Activated naive CD8-positive, alpha-beta T cell treated with anti-CD3 and anti-CD28 coated beads, Interleukin-2, amount 50 U/mL, for 24 hours (primary cell): ENCODE results near the gene PI4KA.
"Not testable (repeated sequence)": the region's sequence is repeated elsewhere in the genome, so short reads cannot be mapped to it uniquely, and the experiment has no call there.

Source experiments
- ATAC-seq: fragments of 150-1000 bp; cut with Tn5 transposase; one replicate; pipeline ENCODE4 v1.10.0; 2021
- DNase-seq: peaks from one replicate; pipeline ENCODE4 v3.0.0; 2021
- H3K27ac Mint-ChIP-seq: one replicate; pipeline ENCODE4 v1.8.0; 2021; ENCODE audit warnings: mild to moderate bottlenecking, mixed read lengths
- H3K27me3 Mint-ChIP-seq: one replicate; pipeline ENCODE4 v1.8.0; 2021; ENCODE audit warnings: mixed read lengths
- H3K36me3 Mint-ChIP-seq: one replicate; pipeline ENCODE4 v1.8.0; 2021; ENCODE audit warnings: low read depth, mixed read lengths
- H3K4me1 Mint-ChIP-seq: one replicate; pipeline ENCODE4 v1.8.0; 2021; ENCODE audit warnings: mixed read lengths
- H3K4me3 Mint-ChIP-seq: one replicate; pipeline ENCODE4 v1.8.0; 2021; ENCODE audit warnings: mild to moderate bottlenecking, moderate library complexity, mixed read lengths
- H3K9me3 Mint-ChIP-seq: one replicate; pipeline ENCODE4 v1.8.0; 2021; ENCODE audit warnings: mixed read lengths

PI4KA gene

DNA sequence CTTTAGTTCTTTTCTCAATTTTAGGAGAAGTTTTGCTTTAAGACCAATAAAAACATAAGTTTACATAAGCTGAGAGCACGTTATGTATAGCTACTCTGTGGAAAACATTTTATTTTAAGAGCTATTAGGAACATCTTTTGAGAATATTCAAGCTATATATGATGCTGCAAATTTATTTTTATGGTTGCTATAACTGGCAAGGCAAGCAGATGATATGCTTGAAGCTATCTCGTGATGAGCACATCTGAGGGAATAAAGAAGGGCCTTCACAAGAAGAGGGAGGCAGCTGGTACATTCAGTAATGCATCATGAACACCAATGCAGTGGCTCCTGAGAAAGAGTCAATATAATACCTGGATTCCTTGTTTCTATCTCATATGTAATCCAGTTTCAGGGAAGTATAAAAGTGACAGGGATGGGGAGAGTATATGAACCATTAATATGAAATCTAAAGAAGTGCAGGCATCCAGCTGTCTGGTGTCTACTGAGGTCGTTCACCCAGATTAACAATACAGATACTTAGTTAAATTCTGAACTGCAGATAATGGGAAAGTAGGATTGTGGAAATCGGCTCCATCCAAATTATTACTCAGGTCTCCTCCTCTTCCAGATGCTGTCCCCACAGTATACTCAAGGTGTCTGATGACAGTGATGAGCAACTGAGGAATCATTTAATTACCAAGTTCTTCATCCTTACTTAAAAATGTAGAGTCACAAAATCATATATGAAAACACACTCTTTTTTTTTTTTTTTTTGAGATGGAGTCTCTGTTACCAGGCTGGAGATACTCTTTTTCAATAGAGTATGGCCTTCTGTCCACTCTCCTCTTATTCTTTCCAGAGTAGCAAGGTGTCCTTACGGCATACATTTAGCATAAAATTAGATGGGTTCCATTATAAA lies 185.1 kb downstream of the PI4KA start:
- H3K4me3 Mint-ChIP-seq: no peak overlapping the region
- no peak for DNase-seq
- H3K4me1 Mint-ChIP-seq: no peaks in the 10 kb centered on the region
- no peaks in the 10 kb centered on the region for H3K9me3 Mint-ChIP-seq
- no peaks in the 10 kb centered on the region for H3K36me3 Mint-ChIP-seq
- peaks cover 33% of the 10 kb centered on the region for H3K27me3 Mint-ChIP-seq
- no peak overlapping the region for H3K27ac Mint-ChIP-seq
- ATAC-seq: no peak

GRCh38 chr22:20672732-20673131 lies 185.9 kb downstream of the PI4KA start:
- no peak overlapping the region for H3K27ac Mint-ChIP-seq
- peaks cover 29% of the 10 kb centered on the region for H3K27me3 Mint-ChIP-seq
- ATAC-seq (no peak), DNase-seq (no peak)
- H3K36me3 Mint-ChIP-seq: no peaks in the 10 kb centered on the region
- no peaks in the 10 kb centered on the region for H3K4me1 Mint-ChIP-seq
- H3K4me3 Mint-ChIP-seq: no peak overlapping the region
- no peaks in the 10 kb centered on the region for H3K9me3 Mint-ChIP-seq

DNA sequence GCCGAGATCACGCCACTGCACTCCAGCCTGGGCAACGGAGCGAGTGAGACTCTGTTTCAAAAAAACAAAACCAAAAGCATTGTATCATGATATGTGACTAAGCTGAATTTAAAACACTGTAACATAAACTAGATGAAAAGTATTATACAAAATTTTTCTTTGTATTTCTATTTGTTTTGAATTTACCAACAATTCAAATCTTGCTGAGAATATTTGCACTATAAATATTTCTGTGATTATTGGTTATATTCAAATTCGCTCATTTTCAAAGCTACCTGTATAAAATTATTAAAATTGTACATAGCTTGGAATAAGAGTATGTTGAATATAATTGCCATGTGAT lies 186.6 kb downstream of the PI4KA start:
- Mint-ChIP-seq H3K4me3 (no peak overlapping the region), H3K27me3 (peaks cover 26% of the 10 kb centered on the region), H3K9me3 (no peaks in the 10 kb centered on the region), H3K4me1 (no peaks in the 10 kb centered on the region), H3K27ac (no peak overlapping the region), H3K36me3 (no peaks in the 10 kb centered on the region)
- DNase-seq: no peak
- ATAC-seq: no peak

- ATAC-seq: no peak
- no peaks in the 10 kb centered on the region for H3K36me3 Mint-ChIP-seq
- no peak for DNase-seq
- H3K4me3 Mint-ChIP-seq: no peak overlapping the region
- H3K9me3 Mint-ChIP-seq: no peaks in the 10 kb centered on the region
- H3K27me3 Mint-ChIP-seq: peaks cover 27% of the 10 kb centered on the region
- no peak overlapping the region for H3K27ac Mint-ChIP-seq
- H3K4me1 Mint-ChIP-seq: no peaks in the 10 kb centered on the region
These were observed 187.1 kb downstream of the PI4KA start for GRCh38 chr22:20671409-20672081.

DNA sequence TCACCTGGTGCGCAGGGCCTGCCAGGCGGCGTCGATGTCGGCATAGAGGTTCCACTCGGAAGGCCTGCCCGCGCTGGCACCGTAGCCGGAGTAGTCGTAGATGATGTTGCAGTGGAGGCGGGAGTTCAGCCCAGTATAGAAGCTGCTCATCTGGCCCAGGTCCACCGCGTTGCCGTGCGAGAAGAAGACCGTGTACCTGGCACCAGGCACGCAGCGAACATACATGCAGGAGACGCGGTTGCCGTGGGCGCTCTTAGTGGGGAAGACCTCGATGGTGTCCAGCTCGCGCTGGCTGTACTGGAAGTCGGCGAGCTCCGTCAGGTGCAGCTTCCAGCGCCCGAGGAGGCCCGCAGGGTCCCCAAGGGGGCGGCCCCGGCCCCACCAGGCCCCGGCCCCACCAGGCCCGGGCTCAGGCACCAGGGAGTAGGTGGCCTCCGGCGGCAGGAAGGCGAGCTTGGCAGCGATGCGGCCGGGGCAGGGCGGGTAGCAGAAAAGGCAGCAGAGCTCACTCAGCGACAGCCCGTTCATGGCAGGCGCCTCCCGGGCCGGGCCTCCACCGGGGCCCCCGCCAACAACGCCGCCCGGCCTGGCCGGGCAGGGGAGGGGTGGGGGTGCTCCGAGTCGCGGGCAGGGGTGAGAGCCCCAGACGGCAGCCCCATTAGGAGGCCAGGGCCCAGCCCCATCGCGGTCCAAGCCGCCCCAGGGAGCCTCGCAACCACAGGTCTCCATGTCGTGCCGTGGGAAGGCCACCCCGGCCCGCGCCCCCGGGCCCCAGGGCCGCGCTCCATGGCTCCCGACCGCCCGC lies 188.0 kb downstream of the PI4KA start:
- DNase-seq, H3K4me1 Mint-ChIP-seq, H3K27ac Mint-ChIP-seq, H3K9me3 Mint-ChIP-seq, ATAC-seq, H3K36me3 Mint-ChIP-seq, H3K4me3 Mint-ChIP-seq: not testable (repeated sequence)
- peaks cover 25% of the 10 kb centered on the region for H3K27me3 Mint-ChIP-seq

GRCh38 chr22:20669884-20670283 lies 188.7 kb downstream of the PI4KA start:
- not testable (repeated sequence) for H3K4me3 Mint-ChIP-seq, H3K36me3 Mint-ChIP-seq, DNase-seq, H3K4me1 Mint-ChIP-seq, H3K27ac Mint-ChIP-seq, H3K9me3 Mint-ChIP-seq, ATAC-seq
- H3K27me3 Mint-ChIP-seq: peaks cover 20% of the 10 kb centered on the region

DNA sequence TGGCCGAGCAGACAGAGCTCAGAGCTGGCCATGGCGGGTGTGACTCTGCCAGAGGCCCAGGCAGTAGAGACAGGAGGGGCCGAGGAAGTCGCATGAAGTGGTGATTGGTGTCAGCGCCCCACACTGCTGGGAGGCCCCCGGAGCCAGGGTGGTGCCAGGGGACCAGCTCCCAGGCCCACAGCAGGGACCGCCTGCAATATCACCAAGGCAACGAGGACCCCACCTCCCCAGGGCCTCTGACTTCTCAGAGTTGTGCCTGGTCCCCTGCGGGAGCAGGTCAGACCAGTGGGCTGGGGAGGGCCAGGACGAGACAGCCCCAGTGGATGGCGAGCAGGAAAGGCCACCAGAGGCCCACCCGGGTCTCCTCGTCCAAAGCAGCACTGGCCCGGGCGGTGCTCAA lies 189.1 kb downstream of the PI4KA start:
- peaks cover 18% of the 10 kb centered on the region for H3K27me3 Mint-ChIP-seq
- H3K4me1 Mint-ChIP-seq, H3K4me3 Mint-ChIP-seq, H3K9me3 Mint-ChIP-seq, H3K36me3 Mint-ChIP-seq, ATAC-seq, H3K27ac Mint-ChIP-seq, DNase-seq: not testable (repeated sequence)

DNA sequence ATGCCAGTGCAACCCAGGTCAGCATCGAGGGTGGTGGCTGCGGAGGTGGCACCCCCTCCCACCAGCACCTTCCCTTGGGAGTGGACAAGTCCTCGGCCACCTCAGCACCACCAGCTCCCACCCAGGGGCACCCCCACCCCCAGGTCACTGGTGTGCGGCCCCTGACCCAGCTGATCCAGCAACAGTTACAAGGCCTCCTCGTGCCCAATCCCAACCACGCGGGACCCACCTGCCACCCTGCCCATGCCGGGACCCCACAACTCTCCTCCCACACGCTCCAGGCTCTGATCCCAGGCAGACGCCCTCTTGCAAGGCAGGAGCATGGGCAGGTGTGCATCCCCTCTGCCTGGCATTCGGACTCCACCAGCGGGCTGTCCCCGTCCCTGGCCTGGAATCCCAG lies 189.8 kb downstream of the PI4KA start:
- not testable (repeated sequence) for H3K9me3 Mint-ChIP-seq, H3K4me3 Mint-ChIP-seq, DNase-seq, H3K4me1 Mint-ChIP-seq, H3K27ac Mint-ChIP-seq, ATAC-seq, H3K36me3 Mint-ChIP-seq
- H3K27me3 Mint-ChIP-seq: peaks cover 18% of the 10 kb centered on the region

GRCh38 chr22:20668226-20668625 lies 190.4 kb downstream of the PI4KA start:
- H3K27me3 Mint-ChIP-seq: peaks cover 22% of the 10 kb centered on the region
- not testable (repeated sequence) for H3K4me1 Mint-ChIP-seq, ATAC-seq, DNase-seq, H3K9me3 Mint-ChIP-seq, H3K27ac Mint-ChIP-seq, H3K36me3 Mint-ChIP-seq, H3K4me3 Mint-ChIP-seq

DNA sequence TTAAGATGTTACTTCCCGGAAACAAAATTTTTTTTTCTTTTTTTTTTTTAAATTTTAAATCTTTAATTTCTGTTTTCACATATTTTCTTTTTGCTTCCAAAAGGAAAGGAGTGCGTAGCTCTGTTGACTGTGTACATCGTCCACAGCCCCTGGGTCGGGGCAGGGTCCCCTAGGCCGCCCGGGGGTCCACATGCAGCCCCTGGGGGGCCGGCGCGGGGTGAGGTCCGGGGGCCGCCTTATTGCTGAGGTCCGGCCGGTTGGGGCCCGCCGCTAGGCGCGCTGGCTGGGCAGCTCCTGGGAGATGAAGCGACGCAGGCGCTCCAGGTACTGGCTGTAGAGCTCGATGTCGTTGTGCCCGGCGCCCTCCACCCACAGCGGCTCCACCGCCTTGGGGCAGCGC lies 191.1 kb downstream of the PI4KA start:
- not testable (repeated sequence) for H3K4me1 Mint-ChIP-seq, ATAC-seq, H3K27ac Mint-ChIP-seq, H3K4me3 Mint-ChIP-seq, DNase-seq, H3K9me3 Mint-ChIP-seq, H3K36me3 Mint-ChIP-seq
- H3K27me3 Mint-ChIP-seq: peaks cover 25% of the 10 kb centered on the region

DNA sequence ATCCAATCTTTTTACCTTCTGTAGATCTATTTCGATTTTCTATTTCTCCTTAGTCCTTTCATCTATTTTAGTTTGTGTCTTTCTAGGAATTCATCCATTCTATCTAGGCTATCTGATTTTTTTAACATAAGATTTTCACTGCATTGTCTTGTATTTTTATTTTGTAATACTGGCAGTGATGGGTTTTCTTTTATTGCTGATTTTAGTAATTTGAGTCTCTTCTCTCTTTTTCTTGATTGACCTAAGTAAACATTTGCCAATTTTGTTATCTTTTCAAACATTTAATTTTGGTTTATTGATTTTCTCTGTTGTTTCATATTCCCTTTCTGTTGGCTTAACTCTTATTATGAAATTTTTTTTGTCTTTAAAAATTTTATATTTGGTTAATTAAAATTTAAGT lies 192.1 kb downstream of the PI4KA start:
- no peaks in the 10 kb centered on the region for H3K4me1 Mint-ChIP-seq
- peaks cover 2% of the 10 kb centered on the region for H3K36me3 Mint-ChIP-seq
- no peak overlapping the region for H3K27ac Mint-ChIP-seq
- H3K9me3 Mint-ChIP-seq: peaks cover 7% of the 10 kb centered on the region
- ATAC-seq: no peak
- no peak overlapping the region for H3K4me3 Mint-ChIP-seq
- H3K27me3 Mint-ChIP-seq: peaks cover 24% of the 10 kb centered on the region
- DNase-seq: no peak

- DNase-seq (no peak), ATAC-seq (no peak)
- Mint-ChIP-seq H3K4me3 (no peak overlapping the region), H3K4me1 (no peaks in the 10 kb centered on the region), H3K27ac (no peak overlapping the region), H3K9me3 (peaks cover 7% of the 10 kb centered on the region), H3K27me3 (peaks cover 28% of the 10 kb centered on the region), H3K36me3 (peaks cover 2% of the 10 kb centered on the region)
These were observed 194.0 kb downstream of the PI4KA start for GRCh38 chr22:20664594-20664959.

DNA sequence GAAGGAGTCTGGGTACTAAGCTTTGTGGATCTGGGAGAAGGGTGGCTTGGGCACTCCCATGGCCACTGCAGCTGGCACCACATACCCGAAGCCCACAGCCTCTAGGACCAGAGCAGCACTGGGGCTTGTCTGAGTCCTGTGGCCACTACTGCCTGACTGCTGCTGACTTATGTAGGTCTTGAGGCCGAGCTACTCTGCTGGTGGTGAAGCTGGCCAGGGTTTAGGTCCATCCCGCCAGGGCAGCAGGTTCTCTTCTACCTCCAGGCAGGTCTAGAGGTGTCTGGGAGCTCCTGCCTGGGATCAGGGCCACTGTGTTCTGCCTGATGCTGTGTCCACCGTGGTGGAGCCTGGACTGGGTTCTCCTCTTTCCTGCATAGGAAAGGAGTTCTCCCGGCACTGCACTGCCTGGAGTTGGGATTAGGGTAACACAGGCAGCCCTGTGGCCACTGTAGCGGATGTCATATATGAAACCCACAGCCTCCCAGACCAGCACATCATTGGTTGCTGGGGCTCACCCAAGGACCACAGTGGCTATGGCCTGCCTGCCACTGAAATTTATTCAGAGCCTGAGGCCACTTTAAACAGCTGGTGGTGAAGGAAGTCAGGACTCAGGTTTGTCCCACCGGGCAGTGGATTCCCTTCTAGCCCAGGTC lies 194.5 kb downstream of the PI4KA start:
- Mint-ChIP-seq H3K9me3 (peaks cover 7% of the 10 kb centered on the region), H3K27me3 (peaks cover 28% of the 10 kb centered on the region), H3K27ac (no peak overlapping the region), H3K36me3 (peaks cover 2% of the 10 kb centered on the region), H3K4me3 (no peak overlapping the region), H3K4me1 (no peaks in the 10 kb centered on the region)
- no peak for DNase-seq
- no peak for ATAC-seq

DNA sequence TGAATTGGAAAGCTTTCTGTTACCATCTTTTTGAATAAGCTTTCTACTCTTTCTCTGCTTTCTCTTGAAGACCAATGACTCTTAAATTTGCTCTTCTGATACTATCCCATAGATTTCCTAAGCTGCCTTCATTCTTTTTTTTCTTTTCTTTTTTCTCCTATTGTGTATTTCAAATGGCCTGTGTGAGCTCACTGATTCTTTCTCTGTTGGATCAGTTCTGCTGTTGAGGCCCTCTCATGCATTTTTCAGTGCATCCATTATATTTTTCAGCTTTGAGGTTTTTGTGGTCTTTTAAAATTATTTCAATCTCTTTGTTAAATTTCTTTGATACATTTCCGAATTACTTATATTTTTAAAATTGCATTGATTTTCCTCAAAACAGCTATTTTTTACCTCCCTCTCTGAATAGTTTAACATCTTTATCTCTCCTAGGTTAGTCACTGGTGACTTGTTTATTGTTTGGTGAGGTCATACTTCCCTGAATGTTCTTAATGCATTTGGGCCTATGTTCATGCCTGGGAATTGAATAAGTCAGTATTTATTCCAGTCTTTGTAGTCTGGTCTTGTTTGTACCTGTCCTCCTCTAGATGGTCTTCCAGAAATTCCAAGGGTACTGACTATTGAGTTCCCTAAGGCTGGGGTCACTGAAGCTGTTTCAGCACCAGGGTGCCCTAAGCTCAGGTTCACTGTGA lies 195.3 kb downstream of the PI4KA start:
- no peak for DNase-seq
- no peak overlapping the region for H3K27ac Mint-ChIP-seq
- peaks cover 2% of the 10 kb centered on the region for H3K36me3 Mint-ChIP-seq
- ATAC-seq: no peak
- H3K9me3 Mint-ChIP-seq: peaks cover 7% of the 10 kb centered on the region
- H3K4me3 Mint-ChIP-seq: no peak overlapping the region
- H3K4me1 Mint-ChIP-seq: no peaks in the 10 kb centered on the region
- H3K27me3 Mint-ChIP-seq: peaks cover 33% of the 10 kb centered on the region
